Hepatocyte (in vitro differentiated cells): ENCODE results near the gene RELT.

Experiments
- CTCF ChIP-seq: fragments of 200-600 bp; sonication (generic); IDR thresholded peaks from 2 replicates; pipeline ENCODE4 v1.5.1; 2016; ENCODE audit warnings: antibody characterized with exemption, mild to moderate bottlenecking; ENCODE audit not compliant: poor library complexity
- EZH2 ChIP-seq: fragments of 200-600 bp; sonication (generic); IDR thresholded peaks from 2 replicates; pipeline ENCODE4 v1.6.1; 2016; ENCODE audit warnings: antibody characterized with exemption, mild to moderate bottlenecking, borderline replicate concordance
- EZH2phosphoT487 ChIP-seq: fragments of 200-600 bp; sonication (generic); IDR thresholded peaks from one replicate; pipeline ENCODE4 v1.6.1; 2018; ENCODE audit warnings: antibody characterized with exemption, mild to moderate bottlenecking, low read depth, moderate library complexity; ENCODE audit not compliant: unreplicated experiment, severe bottlenecking

- TF ChIP-seq CTCF: no peak
- no peak for TF ChIP-seq EZH2phosphoT487
- TF ChIP-seq EZH2: no peak
These were observed 14.0 kb upstream of the RELT start for GRCh38 chr11:73361953-73362776.
